Measurements from ENCODE around the gene ACADSB. TPM values are rescaled to one million over a fixed set of nuclear protein-coding genes. Genes with fewer than 3 reads are reported as not detected.

Gene ACADSB
- total RNA-seq, 1 donor from 2014 or later: 21.1 TPM

- no peak for ATAC-seq
These were observed 93.1 kb downstream of the ACADSB start for GRCh38 chr10:123101872-123102271.

DNA sequence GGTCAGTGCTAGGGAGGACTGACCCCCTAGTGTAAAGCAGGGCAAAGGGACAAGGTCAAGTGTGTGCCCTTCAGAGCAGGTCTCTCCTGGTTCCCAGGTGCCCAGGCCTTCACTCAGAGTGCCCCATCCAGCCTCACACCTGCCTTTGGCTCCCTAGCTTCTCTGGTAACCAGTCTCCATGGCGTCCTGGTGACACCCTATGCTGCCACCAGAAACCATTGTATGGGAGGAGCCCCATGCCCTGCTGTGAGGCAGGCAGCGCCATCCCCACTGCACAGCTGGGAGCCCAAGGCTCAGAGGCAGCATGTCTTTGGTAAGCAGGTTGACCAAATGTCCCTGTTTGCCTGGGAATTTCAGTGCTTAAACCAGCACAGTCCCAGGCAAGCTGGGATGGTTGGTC is 93.9 kb downstream of the ACADSB start:
- peak; percentile 10 for ATAC-seq

- peak; percentile 67 for ATAC-seq
These were observed 95.1 kb downstream of the ACADSB start for GRCh38 chr10:123103944-123104343.

Other genes with a start within 250 kb of the ACADSB start
- 0.24 TPM for gene CUZD1, start 163.1 kb upstream of the ACADSB start, total RNA-seq
- 2.0 TPM for gene FAM24B, start 129.4 kb upstream of the ACADSB start, total RNA-seq
- not detected for gene FAM24A, start 98.4 kb upstream of the ACADSB start, total RNA-seq
- gene C10orf88, start 54.8 kb upstream of the ACADSB start, total RNA-seq: 4.7 TPM
- gene PSTK, start 28.6 kb upstream of the ACADSB start, total RNA-seq: 2.7 TPM
- 7.7 TPM for gene IKZF5, start 211 bp upstream of the ACADSB start, total RNA-seq
- gene HMX3, start 127.0 kb downstream of the ACADSB start, total RNA-seq: not detected
- gene HMX2, start 139.1 kb downstream of the ACADSB start, total RNA-seq: not detected
- gene BUB3, start 145.4 kb downstream of the ACADSB start, total RNA-seq: 65.2 TPM